C4-2B (cell line): ENCODE data around the gene FTL.

Experiments
- H3K27ac ChIP-seq: fragments of 450-650 bp; 2 replicates; pipeline ENCODE4 v1.5.1; 2017
- ZFX ChIP-seq: fragments of 450-650 bp; IDR thresholded peaks from 2 replicates; pipeline ENCODE4 v1.6.1; 2017
- TF ChIP-seq, protein P1 (sequence below): fragments of 450-650 bp; conservative IDR thresholded peaks from 2 replicates; pipeline ENCODE4 v1.5.1; 2017; ENCODE audit warnings: mild to moderate bottlenecking

The FTL gene

DNA sequence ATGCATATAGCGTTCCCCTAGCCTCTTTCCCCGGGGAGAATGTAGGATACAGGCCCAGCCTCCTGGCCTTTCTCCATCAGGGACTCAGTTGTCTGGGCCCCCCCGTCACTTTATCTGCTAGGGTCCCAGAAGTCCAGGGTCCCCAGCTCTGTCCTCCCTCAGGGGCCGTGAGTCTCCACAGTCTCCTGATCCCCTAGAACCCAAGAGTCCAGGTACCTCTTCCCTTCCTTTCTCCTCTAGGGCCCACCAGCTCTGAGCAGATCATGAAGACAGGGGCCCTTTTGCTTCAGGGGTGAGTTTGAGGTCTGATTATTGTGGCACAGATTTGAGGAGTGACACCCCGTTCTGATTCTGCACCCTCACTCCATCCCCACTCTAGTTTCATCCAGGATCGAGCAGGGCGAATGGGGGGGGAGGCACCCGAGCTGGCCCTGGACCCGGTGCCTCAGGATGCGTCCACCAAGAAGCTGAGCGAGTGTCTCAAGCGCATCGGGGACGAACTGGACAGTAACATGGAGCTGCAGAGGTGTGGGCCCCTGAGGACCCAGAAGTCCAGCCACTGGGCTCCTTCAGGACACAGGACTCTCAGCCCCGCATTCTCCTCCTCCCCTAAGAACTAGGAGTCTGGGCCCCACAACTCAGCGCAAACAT is 9.7 kb upstream of the FTL start:
- TF ChIP-seq, protein P1, sequence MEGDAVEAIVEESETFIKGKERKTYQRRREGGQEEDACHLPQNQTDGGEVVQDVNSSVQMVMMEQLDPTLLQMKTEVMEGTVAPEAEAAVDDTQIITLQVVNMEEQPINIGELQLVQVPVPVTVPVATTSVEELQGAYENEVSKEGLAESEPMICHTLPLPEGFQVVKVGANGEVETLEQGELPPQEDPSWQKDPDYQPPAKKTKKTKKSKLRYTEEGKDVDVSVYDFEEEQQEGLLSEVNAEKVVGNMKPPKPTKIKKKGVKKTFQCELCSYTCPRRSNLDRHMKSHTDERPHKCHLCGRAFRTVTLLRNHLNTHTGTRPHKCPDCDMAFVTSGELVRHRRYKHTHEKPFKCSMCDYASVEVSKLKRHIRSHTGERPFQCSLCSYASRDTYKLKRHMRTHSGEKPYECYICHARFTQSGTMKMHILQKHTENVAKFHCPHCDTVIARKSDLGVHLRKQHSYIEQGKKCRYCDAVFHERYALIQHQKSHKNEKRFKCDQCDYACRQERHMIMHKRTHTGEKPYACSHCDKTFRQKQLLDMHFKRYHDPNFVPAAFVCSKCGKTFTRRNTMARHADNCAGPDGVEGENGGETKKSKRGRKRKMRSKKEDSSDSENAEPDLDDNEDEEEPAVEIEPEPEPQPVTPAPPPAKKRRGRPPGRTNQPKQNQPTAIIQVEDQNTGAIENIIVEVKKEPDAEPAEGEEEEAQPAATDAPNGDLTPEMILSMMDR = no peak
- no peak for TF ChIP-seq ZFX
- H3K27ac ChIP-seq = peak overlapping the region; percentile 77

DNA sequence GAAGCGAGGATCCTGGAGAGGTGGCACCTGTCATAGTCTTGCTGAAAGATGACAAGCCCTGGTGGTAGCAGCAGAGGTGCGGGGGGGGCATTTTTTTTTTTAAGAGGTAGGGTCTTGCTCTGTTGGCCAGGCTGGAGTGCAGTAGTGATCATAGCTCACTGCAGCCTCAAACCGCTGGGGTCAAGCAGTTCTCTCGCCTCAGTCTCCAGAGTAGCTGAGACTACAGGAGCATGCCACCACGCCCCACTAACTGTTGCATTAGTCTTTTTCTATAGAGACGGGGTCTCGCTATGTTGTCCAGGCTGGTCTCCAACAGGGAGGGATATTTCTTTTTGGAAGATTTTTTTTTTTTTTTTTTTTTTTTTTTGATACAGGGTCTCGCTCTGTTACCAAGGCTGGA is 7.1 kb upstream of the FTL start:
- H3K27ac ChIP-seq = no peak overlapping the region
- TF ChIP-seq, protein P1 = no peak
- no peak for TF ChIP-seq ZFX

DNA sequence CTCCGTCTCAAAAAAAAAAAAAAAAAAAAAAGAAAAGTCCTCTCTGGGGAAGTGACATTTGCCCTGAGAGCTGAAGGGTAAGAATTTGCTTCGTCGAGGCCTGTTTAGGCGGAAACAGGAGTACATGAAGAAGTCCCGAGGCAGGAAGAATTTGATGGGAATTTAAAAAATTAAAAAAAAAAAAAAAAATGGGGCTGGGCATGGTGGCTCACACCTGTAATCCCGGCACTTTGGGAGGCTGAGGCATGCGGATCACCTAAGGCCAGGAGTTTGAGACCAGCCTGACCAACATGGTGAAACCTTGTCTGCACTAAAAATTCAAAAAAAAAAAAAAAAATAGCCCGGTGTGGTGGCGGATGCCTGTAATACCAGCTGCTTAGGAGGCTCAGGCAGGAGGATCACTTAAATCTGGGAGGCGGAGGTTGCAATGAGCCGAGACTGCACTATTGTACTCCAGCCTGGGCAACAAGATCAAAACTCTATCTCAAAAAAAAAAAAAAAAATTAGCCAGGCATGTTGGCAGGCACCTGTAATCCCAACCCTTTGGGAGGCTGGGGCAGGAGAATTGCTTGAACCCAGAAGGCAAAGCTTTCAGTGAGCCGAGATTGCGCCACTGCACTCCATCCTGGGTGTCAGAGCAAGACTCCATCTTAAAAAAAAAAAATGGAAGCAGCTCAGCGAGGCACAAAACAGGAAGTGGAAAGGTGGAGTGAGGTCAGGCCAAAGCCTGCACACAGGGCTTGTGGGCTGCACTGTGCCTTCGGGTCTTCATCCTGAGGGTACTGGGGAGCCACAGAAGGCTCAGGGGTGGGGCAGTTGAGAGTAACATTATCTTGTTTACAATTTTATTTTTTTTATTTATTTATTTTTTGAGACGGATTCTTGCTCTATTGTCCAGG is 5.5 kb upstream of the FTL start:
- TF ChIP-seq, protein P1 = no peak
- TF ChIP-seq ZFX = no peak
- no peak overlapping the region for H3K27ac ChIP-seq

DNA sequence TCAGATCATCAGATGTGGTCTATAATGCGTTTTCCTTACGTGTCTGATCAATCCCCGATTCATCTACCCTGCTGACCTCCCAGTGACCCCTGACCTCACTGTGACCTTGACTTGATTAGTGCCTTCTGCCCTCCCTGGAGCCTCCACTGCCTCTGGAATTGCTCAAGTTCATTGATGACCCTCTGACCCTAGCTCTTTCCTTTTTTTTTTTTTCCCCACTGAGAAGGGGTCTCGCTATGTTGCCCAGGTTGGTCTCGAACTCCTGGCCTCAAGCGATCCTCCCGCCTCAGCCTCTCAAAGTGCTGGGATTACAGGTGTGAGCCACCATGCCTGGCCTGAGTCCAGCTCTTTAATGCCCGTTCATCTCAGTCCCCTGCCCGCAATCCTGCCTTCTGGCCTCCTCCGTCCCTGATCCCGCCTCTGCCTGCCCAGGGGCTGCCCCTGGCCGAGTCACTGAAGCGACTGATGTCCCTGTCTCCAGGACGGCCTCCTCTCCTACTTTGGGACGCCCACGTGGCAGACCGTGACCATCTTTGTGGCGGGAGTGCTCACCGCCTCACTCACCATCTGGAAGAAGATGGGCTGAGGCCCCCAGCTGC is 4.0 kb upstream of the FTL start:
- H3K27ac ChIP-seq = no peak overlapping the region
- TF ChIP-seq, protein P1 = no peak
- no peak for TF ChIP-seq ZFX

DNA sequence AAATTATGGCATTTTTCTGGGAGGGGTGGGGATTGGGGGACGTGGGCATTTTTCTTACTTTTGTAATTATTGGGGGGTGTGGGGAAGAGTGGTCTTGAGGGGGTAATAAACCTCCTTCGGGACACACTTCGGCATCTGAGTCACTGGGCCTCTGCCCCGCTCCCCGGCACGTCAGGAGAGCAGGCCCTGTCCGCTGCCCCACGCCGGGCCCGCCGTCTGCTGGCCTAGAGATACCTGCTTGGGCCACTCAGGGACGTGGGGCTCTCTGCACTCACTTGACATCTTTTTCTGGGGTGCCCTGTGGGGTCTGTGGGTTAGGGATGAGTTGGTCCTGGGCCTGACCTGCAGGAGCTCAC is 3.5 kb upstream of the FTL start:
- no peak overlapping the region for H3K27ac ChIP-seq
- TF ChIP-seq, protein P1 = no peak
- TF ChIP-seq ZFX = no peak

DNA sequence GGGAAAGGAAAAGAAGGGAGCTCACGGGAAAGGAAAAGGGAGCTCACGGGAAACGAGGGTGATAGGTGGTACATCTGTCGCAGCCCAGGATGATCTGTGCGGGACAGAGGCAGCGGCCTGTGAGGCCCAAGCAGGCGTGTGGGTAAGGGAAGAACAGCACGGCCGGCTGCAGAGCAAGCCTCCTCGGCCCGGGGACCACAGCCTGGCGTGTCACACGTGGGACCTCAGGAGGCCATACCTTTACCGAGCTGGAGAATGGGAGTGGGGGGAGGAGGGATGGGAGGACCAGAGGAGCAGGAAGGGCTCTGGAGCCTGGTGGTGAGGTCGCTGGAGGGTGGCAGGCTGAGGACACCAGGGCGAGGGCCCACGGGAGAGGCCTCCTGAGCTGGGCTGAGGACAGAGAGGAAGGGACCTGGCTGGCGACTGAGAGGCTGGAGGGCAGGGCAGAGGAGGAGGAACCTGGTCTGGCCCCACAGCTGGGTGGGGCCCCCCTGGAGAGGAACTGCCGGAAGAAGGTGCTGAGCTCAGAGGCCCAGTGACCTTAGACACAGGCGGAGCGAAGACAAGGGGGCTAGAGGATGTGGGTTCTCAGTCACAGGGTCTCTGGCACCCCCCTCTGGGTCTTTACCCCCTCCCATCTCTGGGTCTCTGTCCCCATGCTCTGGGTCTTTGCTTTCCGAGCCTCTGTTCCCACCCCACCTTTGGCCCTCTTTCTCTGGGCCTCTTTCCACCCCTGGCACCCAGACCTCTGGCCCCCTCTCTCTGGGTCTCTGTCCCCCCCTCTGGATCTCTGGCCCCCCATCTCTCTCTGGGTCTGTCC is 2.9 kb upstream of the FTL start:
- TF ChIP-seq ZFX = no peak
- TF ChIP-seq, protein P1 = no peak
- H3K27ac ChIP-seq = no peak overlapping the region
